Fibroblast of lung (primary cell): ENCODE results near the gene FUT8. TPM values are rescaled to one million over a fixed set of nuclear protein-coding genes. Genes with fewer than 3 reads are reported as not detected.

Experiments used
- DNase-seq, 2 donors: peaks; one replicate each; pipeline versions ENCODE4 v3.0.0 to v3.0.0-alpha.2; 2010; ENCODE audit warnings: low read depth in 2 of 2
- H2AFZ ChIP-seq: 2 replicates; pipeline ENCODE4 v1.5.1; 2012; ENCODE audit warnings: low read length, control low read depth, inconsistent platforms
- H3K27ac ChIP-seq: 2 replicates; pipeline ENCODE4 v1.5.1; 2011; ENCODE audit warnings: low read length, control low read depth; ENCODE audit not compliant: insufficient read depth
- H3K27me3 ChIP-seq: 2 replicates; pipeline ENCODE4 v1.5.1; 2011; ENCODE audit warnings: mild to moderate bottlenecking, low read length; ENCODE audit not compliant: control insufficient read depth, insufficient read depth
- H3K36me3 ChIP-seq: 2 replicates; pipeline ENCODE4 v1.5.1; 2011; ENCODE audit warnings: low read length; ENCODE audit not compliant: control insufficient read depth, insufficient read depth
- H3K4me1 ChIP-seq: 2 replicates; pipeline ENCODE4 v1.5.1; 2011; ENCODE audit warnings: low read length; ENCODE audit not compliant: control insufficient read depth, insufficient read depth; ENCODE audit errors: extremely low read depth
- H3K4me2 ChIP-seq: 2 replicates; pipeline ENCODE4 v1.5.1; 2011; ENCODE audit warnings: low read length, control low read depth; ENCODE audit not compliant: insufficient read depth; ENCODE audit errors: extremely low read depth
- H3K4me3 ChIP-seq, 4 experiments: fragments of 200-600 bp in 1 of 4; sonication (generic) in 1 of 4; replicated peaks in 1 of 4; 2 replicates each; pipeline ENCODE4 v1.5.1; 2011 to 2016; ENCODE audit warnings: low read length in 4 of 4, low read depth in 3 of 4, mild to moderate bottlenecking in 3 of 4, control low read depth in 2 of 4, inconsistent platforms in 1 of 4, mixed read lengths in 1 of 4; ENCODE audit not compliant: insufficient read depth in 1 of 4; ENCODE audit errors: control extremely low read depth in 1 of 4
- H3K79me2 ChIP-seq: 2 replicates; pipeline ENCODE4 v1.5.1; 2012; ENCODE audit warnings: mild to moderate bottlenecking, low read length, inconsistent platforms; ENCODE audit not compliant: control insufficient read depth, insufficient read depth
- H3K9ac ChIP-seq: 2 replicates; pipeline ENCODE4 v1.5.1; 2011; ENCODE audit warnings: mild to moderate bottlenecking, low read length, control low read depth; ENCODE audit not compliant: insufficient read depth
- H3K9me3 ChIP-seq: 2 replicates; pipeline ENCODE4 v1.5.1; 2012; ENCODE audit warnings: low read depth, low read length; ENCODE audit not compliant: control insufficient read depth, insufficient read depth
- H4K20me1 ChIP-seq: 2 replicates; pipeline ENCODE4 v1.5.1; 2011; ENCODE audit warnings: low read length; ENCODE audit not compliant: control insufficient read depth, insufficient read depth; ENCODE audit errors: extremely low read depth
- CTCF ChIP-seq, 2 donors: IDR thresholded peaks in 1 of 2; conservative IDR thresholded peaks in 1 of 2; 1 replicate in 1 of 2; 2 replicates in 1 of 2; pipeline ENCODE4 v1.5.1; 2011 to 2012; ENCODE audit warnings: low read length in 2 of 2, control low read depth in 1 of 2, inconsistent platforms in 1 of 2, low read depth in 1 of 2, mild to moderate bottlenecking in 1 of 2
- EZH2 ChIP-seq: IDR thresholded peaks from 2 replicates; pipeline ENCODE4 v1.5.1; 2012; ENCODE audit warnings: low read length, control low read depth, mild to moderate bottlenecking; ENCODE audit errors: missing control alignments
- polyA plus RNA-seq, 2 donors: library from polyadenylated mRNA; depleted of rRNA in 1 of 2; stranded (reverse) in 1 of 2; unstranded in 1 of 2; fragments of >200 nt; gene quantifications; 2 replicates each; pipeline ENCODE4 v1.2.1, GENCODE V29; 2011 to 2012; ENCODE audit warnings: missing spikeins in 1 of 2
- total RNA-seq: library from RNA; depleted of rRNA; stranded (reverse); fragments of >200 nt; gene quantifications from 2 replicates; pipeline ENCODE4 v1.2.1, GENCODE V29; 2014

Gene FUT8
- total and polyA plus RNA-seq, 2 donors (not counting 1 experiment from before 2014, with no cell fraction given), result 51.4 to 95.8 TPM

DNA sequence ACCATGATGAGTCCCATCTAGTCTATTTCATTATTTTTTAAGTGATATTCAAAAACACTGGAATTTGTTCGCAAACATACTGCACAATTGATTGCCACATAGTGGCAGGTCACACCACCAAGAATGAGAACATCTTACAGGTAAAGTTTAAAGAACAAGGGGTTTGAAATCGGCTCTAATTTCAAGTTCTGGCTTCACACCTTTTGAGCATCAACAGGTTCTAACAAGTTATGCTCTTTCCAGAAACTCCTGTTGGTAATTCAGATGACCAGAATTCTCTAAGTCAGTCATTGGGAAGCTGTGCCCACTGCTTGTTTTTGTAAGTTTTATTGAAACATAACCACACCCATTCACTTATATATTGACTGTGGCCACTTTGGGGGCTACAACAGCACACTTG lies 336.3 kb downstream of the FUT8 start:
- no peak overlapping the region for H3K27ac ChIP-seq
- no peak overlapping the region for H3K4me2 ChIP-seq
- H3K9ac ChIP-seq, result no peak overlapping the region
- no peak for DNase-seq
- no peaks in the 10 kb centered on the region for H3K4me1 ChIP-seq
- H3K27me3 ChIP-seq, result no peaks in the 10 kb centered on the region
- H3K4me3 ChIP-seq, result no peak overlapping the region
- H2AFZ ChIP-seq, result no peak overlapping the region
- H3K36me3 ChIP-seq, result no peaks in the 10 kb centered on the region
- no peaks in the 10 kb centered on the region for H3K9me3 ChIP-seq
- H3K79me2 ChIP-seq, result no peaks in the 10 kb centered on the region
- no peak for TF ChIP-seq CTCF (conservative IDR thresholded peaks at IDR 0.05 in 1 of 2, IDR thresholded peaks at IDR 0.05 in 1 of 2; ENCODE audit: low read depth in 1 of 2, low read length in 2 of 2)
- TF ChIP-seq EZH2, result no peak
- no peaks in the 10 kb centered on the region for H4K20me1 ChIP-seq

- no peak overlapping the region for H3K4me2 ChIP-seq
- H3K27ac ChIP-seq, result no peak overlapping the region
- no peak overlapping the region for H3K9ac ChIP-seq
- no peak overlapping the region for H3K4me3 ChIP-seq
- no peaks in the 10 kb centered on the region for H3K27me3 ChIP-seq
- DNase-seq, result no peak
- TF ChIP-seq EZH2, result no peak
- TF ChIP-seq CTCF (conservative IDR thresholded peaks at IDR 0.05 in 1 of 2, IDR thresholded peaks at IDR 0.05 in 1 of 2; ENCODE audit: low read depth in 1 of 2, low read length in 2 of 2), result no peak
- no peaks in the 10 kb centered on the region for H3K4me1 ChIP-seq
- H3K36me3 ChIP-seq, result no peaks in the 10 kb centered on the region
- no peaks in the 10 kb centered on the region for H3K79me2 ChIP-seq
- H4K20me1 ChIP-seq, result no peaks in the 10 kb centered on the region
- H3K9me3 ChIP-seq, result no peaks in the 10 kb centered on the region
- H2AFZ ChIP-seq, result no peak overlapping the region
Measured at GRCh38 chr14:65749287-65749686, 336.8 kb downstream of the FUT8 start.

DNA sequence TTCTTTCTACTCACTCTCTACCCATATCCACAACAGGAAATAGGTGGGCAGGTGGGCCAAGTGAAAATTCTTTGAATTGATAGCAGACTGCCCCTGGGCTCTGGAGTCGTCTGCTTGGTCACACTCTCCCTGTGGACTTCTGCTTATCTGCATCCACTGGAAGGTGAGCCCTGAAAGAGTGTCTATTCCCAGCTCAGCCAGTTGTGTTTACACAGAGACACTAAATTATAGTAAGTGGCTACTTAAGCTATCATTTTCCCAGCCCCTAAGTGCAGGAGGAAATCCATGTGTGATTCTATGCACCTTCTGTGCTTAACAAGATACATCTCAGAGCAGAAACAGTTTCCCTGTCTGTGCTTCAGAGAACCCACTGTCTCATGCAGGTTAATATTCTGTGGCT lies 338.4 kb downstream of the FUT8 start:
- no peak overlapping the region for H3K27ac ChIP-seq
- no peaks in the 10 kb centered on the region for H3K27me3 ChIP-seq
- TF ChIP-seq CTCF (conservative IDR thresholded peaks at IDR 0.05 in 1 of 2, IDR thresholded peaks at IDR 0.05 in 1 of 2; ENCODE audit: low read depth in 1 of 2, low read length in 2 of 2), result no peak
- no peak for TF ChIP-seq EZH2
- no peaks in the 10 kb centered on the region for H3K4me1 ChIP-seq
- no peaks in the 10 kb centered on the region for H3K36me3 ChIP-seq
- H3K9ac ChIP-seq, result no peak overlapping the region
- DNase-seq, result no peak
- no peak overlapping the region for H3K4me3 ChIP-seq
- no peaks in the 10 kb centered on the region for H3K79me2 ChIP-seq
- H3K9me3 ChIP-seq, result no peaks in the 10 kb centered on the region
- H4K20me1 ChIP-seq, result no peaks in the 10 kb centered on the region
- no peak overlapping the region for H3K4me2 ChIP-seq
- H2AFZ ChIP-seq, result no peak overlapping the region
